Ishikawa (cell line): ENCODE results near the gene PPARG.

ENCODE experiments used
- CREB1 ChIP-seq: IDR thresholded peaks from 2 replicates; pipeline ENCODE4 v1.6.1; 2012; ENCODE audit warnings: low read depth
- EP300 ChIP-seq: IDR thresholded peaks from 2 replicates; pipeline ENCODE4 v1.6.1; 2012; ENCODE audit warnings: borderline replicate concordance
- FOXM1 ChIP-seq: IDR thresholded peaks from 2 replicates; pipeline ENCODE4 v1.6.1; 2012; ENCODE audit warnings: low read depth, borderline replicate concordance
- RAD21 ChIP-seq: IDR thresholded peaks from 2 replicates; pipeline ENCODE4 v1.6.1; 2012; ENCODE audit warnings: low read depth
- TCF12 ChIP-seq: IDR thresholded peaks from 2 replicates; pipeline ENCODE4 v1.6.1; 2012; ENCODE audit warnings: low read depth
- YY1 ChIP-seq: IDR thresholded peaks from 2 replicates; pipeline ENCODE4 v1.6.1; 2012; ENCODE audit warnings: low read depth
- ZBTB7A ChIP-seq: IDR thresholded peaks from 2 replicates; pipeline ENCODE4 v1.6.1; 2012; ENCODE audit warnings: low read depth
- TF ChIP-seq, protein P1 (sequence below): IDR thresholded peaks from 2 replicates; pipeline ENCODE4 v1.6.1; 2012
- TF ChIP-seq, protein P2 (sequence below): IDR thresholded peaks from 2 replicates; pipeline ENCODE4 v1.6.1; 2012
- TF ChIP-seq, protein P3 (sequence below): IDR thresholded peaks from 2 replicates; pipeline ENCODE4 v1.6.1; 2012; ENCODE audit warnings: low read depth, mild to moderate bottlenecking

DNA sequence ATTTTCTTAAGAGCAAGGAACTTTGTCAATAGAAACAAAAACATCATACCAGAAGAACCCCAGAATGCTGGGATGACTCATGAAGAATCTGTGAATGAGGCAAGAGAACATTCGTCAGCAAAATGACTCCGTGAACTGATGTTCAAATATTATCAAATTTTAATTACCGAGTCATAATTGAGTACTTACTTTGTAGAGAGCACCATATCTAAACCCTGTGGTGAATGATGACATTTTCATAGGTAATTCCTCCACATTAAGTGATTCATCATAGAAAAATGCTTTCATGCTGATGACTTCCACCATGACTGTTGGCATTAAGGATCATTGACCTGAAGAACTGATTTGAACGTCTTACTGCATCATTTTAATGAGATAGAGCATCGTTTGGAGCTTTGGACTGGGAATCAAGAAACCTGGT is 56.3 kb downstream of the PPARG start:
- TF ChIP-seq YY1 (no peak), EP300 (no peak), RAD21 (no peak), TCF12 (no peak), ZBTB7A (no peak), FOXM1 (no peak), CREB1 (no peak)
- TF ChIP-seq, protein P1, sequence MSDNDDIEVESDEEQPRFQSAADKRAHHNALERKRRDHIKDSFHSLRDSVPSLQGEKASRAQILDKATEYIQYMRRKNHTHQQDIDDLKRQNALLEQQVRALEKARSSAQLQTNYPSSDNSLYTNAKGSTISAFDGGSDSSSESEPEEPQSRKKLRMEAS = no peak
- TF ChIP-seq, protein P2, sequence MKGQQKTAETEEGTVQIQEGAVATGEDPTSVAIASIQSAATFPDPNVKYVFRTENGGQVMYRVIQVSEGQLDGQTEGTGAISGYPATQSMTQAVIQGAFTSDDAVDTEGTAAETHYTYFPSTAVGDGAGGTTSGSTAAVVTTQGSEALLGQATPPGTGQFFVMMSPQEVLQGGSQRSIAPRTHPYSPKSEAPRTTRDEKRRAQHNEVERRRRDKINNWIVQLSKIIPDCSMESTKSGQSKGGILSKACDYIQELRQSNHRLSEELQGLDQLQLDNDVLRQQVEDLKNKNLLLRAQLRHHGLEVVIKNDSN = no peak
- TF ChIP-seq, protein P3, sequence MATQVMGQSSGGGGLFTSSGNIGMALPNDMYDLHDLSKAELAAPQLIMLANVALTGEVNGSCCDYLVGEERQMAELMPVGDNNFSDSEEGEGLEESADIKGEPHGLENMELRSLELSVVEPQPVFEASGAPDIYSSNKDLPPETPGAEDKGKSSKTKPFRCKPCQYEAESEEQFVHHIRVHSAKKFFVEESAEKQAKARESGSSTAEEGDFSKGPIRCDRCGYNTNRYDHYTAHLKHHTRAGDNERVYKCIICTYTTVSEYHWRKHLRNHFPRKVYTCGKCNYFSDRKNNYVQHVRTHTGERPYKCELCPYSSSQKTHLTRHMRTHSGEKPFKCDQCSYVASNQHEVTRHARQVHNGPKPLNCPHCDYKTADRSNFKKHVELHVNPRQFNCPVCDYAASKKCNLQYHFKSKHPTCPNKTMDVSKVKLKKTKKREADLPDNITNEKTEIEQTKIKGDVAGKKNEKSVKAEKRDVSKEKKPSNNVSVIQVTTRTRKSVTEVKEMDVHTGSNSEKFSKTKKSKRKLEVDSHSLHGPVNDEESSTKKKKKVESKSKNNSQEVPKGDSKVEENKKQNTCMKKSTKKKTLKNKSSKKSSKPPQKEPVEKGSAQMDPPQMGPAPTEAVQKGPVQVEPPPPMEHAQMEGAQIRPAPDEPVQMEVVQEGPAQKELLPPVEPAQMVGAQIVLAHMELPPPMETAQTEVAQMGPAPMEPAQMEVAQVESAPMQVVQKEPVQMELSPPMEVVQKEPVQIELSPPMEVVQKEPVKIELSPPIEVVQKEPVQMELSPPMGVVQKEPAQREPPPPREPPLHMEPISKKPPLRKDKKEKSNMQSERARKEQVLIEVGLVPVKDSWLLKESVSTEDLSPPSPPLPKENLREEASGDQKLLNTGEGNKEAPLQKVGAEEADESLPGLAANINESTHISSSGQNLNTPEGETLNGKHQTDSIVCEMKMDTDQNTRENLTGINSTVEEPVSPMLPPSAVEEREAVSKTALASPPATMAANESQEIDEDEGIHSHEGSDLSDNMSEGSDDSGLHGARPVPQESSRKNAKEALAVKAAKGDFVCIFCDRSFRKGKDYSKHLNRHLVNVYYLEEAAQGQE = no peak
